Trophoblast cell (in vitro differentiated cells and primary cell): ENCODE results near the gene ADIG.

Source experiments
- DNase-seq, 2 donors: peaks; one replicate each; pipeline ENCODE4 v3.0.0-alpha.2; 2016
- H2AFZ ChIP-seq: 2 replicates; pipeline ENCODE4 v1.6.1; 2013; ENCODE audit warnings: low read length, moderate library complexity, mild to moderate bottlenecking; ENCODE audit not compliant: insufficient read depth, poor library complexity
- H2AK5ac ChIP-seq: 2 replicates; pipeline ENCODE4 v1.6.1; 2013; ENCODE audit warnings: mild to moderate bottlenecking, low read length
- H2BK120ac ChIP-seq: 2 replicates; pipeline ENCODE4 v1.6.1; 2013; ENCODE audit warnings: low read length, mild to moderate bottlenecking, moderate library complexity; ENCODE audit not compliant: insufficient read depth, poor library complexity
- H2BK12ac ChIP-seq: 2 replicates; pipeline ENCODE4 v1.6.1; 2013; ENCODE audit warnings: mild to moderate bottlenecking, low read length, moderate library complexity
- H2BK5ac ChIP-seq: 2 replicates; pipeline ENCODE4 v1.6.1; 2013; ENCODE audit warnings: low read length, low read depth, moderate library complexity, mild to moderate bottlenecking; ENCODE audit not compliant: poor library complexity
- H3K14ac ChIP-seq: 2 replicates; pipeline ENCODE4 v1.6.1; 2013; ENCODE audit warnings: mild to moderate bottlenecking, low read length
- H3K18ac ChIP-seq: 2 replicates; pipeline ENCODE4 v1.6.1; 2013; ENCODE audit warnings: mild to moderate bottlenecking, low read length
- H3K23ac ChIP-seq: 2 replicates; pipeline ENCODE4 v1.6.1; 2013; ENCODE audit warnings: low read length
- H3K27ac ChIP-seq: 2 replicates; pipeline ENCODE4 v1.5.1; 2013; ENCODE audit warnings: low read depth, mild to moderate bottlenecking, inconsistent platforms, low read length, moderate library complexity
- H3K27me3 ChIP-seq: 2 replicates; pipeline ENCODE4 v1.6.1; 2013; ENCODE audit warnings: inconsistent platforms, mild to moderate bottlenecking, low read length, moderate library complexity; ENCODE audit not compliant: insufficient read depth
- H3K36me3 ChIP-seq, 2 experiments: 1 replicate in 1 of 2; 2 replicates in 1 of 2; pipeline ENCODE4 v1.6.1; 2013; ENCODE audit warnings: low read length in 2 of 2, mild to moderate bottlenecking in 2 of 2, moderate library complexity in 1 of 2; ENCODE audit not compliant: insufficient read depth in 2 of 2, control insufficient read depth in 1 of 2
- H3K4ac ChIP-seq: 2 replicates; pipeline ENCODE4 v1.6.1; 2013; ENCODE audit warnings: low read depth, mild to moderate bottlenecking, low read length, moderate library complexity
- H3K4me1 ChIP-seq, 2 experiments: 1 replicate in 1 of 2; 2 replicates in 1 of 2; pipeline ENCODE4 v1.6.1; 2013; ENCODE audit warnings: low read length in 2 of 2, mild to moderate bottlenecking in 2 of 2, moderate library complexity in 1 of 2; ENCODE audit not compliant: insufficient read depth in 2 of 2, control insufficient read depth in 1 of 2
- H3K4me2 ChIP-seq: 2 replicates; pipeline ENCODE4 v1.6.1; 2013; ENCODE audit warnings: inconsistent platforms, mild to moderate bottlenecking, low read length, moderate library complexity
- H3K4me3 ChIP-seq: 2 replicates; pipeline ENCODE4 v1.5.1; 2013; ENCODE audit warnings: mild to moderate bottlenecking, low read depth, low read length, inconsistent platforms
- H3K79me1 ChIP-seq: one replicate; pipeline ENCODE4 v1.6.1; 2013; ENCODE audit warnings: low read length
- H3K79me2 ChIP-seq: 2 replicates; pipeline ENCODE4 v1.6.1; 2013; ENCODE audit warnings: low read length, mild to moderate bottlenecking; ENCODE audit not compliant: control insufficient read depth, insufficient read depth, poor library complexity
- H3K9ac ChIP-seq: 2 replicates; pipeline ENCODE4 v1.6.1; 2013; ENCODE audit warnings: mild to moderate bottlenecking, low read length
- H3K9me3 ChIP-seq: 2 replicates; pipeline ENCODE4 v1.6.1; 2013; ENCODE audit warnings: low read depth, mild to moderate bottlenecking, control low read depth, inconsistent platforms, low read length; ENCODE audit not compliant: insufficient read depth
- H4K12ac ChIP-seq: 2 replicates; pipeline ENCODE4 v1.6.1; 2013; ENCODE audit warnings: low read depth, mild to moderate bottlenecking, low read length, moderate library complexity
- H4K8ac ChIP-seq: 2 replicates; pipeline ENCODE4 v1.6.1; 2013; ENCODE audit warnings: low read depth, mild to moderate bottlenecking, low read length, moderate library complexity
- H4K91ac ChIP-seq: one replicate; pipeline ENCODE4 v1.6.1; 2013; ENCODE audit warnings: low read depth, mild to moderate bottlenecking, low read length, moderate library complexity
- WGBS: extraction: QIAGEN DNeasy Blood & Tissue Kit; methylation state at CpG from one replicate; pipeline ENCODE4 v1.1.7; 2013; ENCODE audit warnings: missing lambda C conversion rate; ENCODE audit not compliant: insufficient read length, insufficient coverage; ENCODE audit errors: extremely low coverage; 5-methylcytosine and 5-hydroxymethylcytosine counted together

ADIG gene

GRCh38 chr20:38599410-38599882, 18.4 kb downstream of the ADIG start:
- Histone ChIP-seq H3K9me3 (peaks cover 2% of the 10 kb centered on the region), H3K36me3 (no peaks in the 10 kb centered on the region), H2BK120ac (peak overlapping the region; percentile 12), H3K4me2 (peak overlapping the region; percentile 6), H3K79me2 (no peaks in the 10 kb centered on the region), H4K91ac (peak overlapping the region; percentile 42), H4K12ac (no peak overlapping the region), H3K79me1 (peaks cover 19% of the 10 kb centered on the region), H3K27me3 (no peaks in the 10 kb centered on the region), H3K18ac (no peak overlapping the region), H2AK5ac (no peak overlapping the region), H3K23ac (no peak overlapping the region), H3K9ac (no peak overlapping the region), H2BK5ac (peak overlapping the region; percentile 8), H2AFZ (no peak overlapping the region), H3K4me1 (peaks cover 22 to 26% of the 10 kb centered on the region in 2 experiments), H2BK12ac (peak overlapping the region; percentile 61), H4K8ac (peak overlapping the region; percentile 5), H3K27ac (peak overlapping the region; percentile 21), H3K4me3 (no peak overlapping the region), H3K14ac (peak overlapping the region; percentile 23), H3K4ac (no peak overlapping the region)
- no CpG with 5 or more reads among the region's 9 CpGs for WGBS
- peak; percentile 42 to 54 for DNase-seq

GRCh38 chr20:38600057-38600456, 19.1 kb downstream of the ADIG start:
- Histone ChIP-seq H2AFZ (no peak overlapping the region), H3K27ac (no peak overlapping the region), H3K9ac (no peak overlapping the region), H3K23ac (no peak overlapping the region), H3K4ac (no peak overlapping the region), H3K4me1 (peaks cover 23 to 27% of the 10 kb centered on the region in 2 experiments), H3K79me1 (peaks cover 19% of the 10 kb centered on the region), H4K12ac (no peak overlapping the region), H3K4me2 (no peak overlapping the region), H2BK5ac (no peak overlapping the region), H3K18ac (no peak overlapping the region), H3K9me3 (peaks cover 2% of the 10 kb centered on the region), H3K4me3 (no peak overlapping the region), H3K27me3 (no peaks in the 10 kb centered on the region), H2BK12ac (no peak overlapping the region), H3K14ac (peak overlapping the region; percentile 6), H2BK120ac (peak overlapping the region; percentile 13), H4K8ac (no peak overlapping the region), H3K36me3 (no peaks in the 10 kb centered on the region), H2AK5ac (peak overlapping the region; percentile 3), H3K79me2 (no peaks in the 10 kb centered on the region), H4K91ac (no peak overlapping the region)
- WGBS, result no CpG with 5 or more reads among the region's 1 CpG
- no peak for DNase-seq

GRCh38 chr20:38601216-38602184, 20.5 kb downstream of the ADIG start, which contains the start of gene ARHGAP40:
ARHGAP40 (plus strand) TSS chr20:38601809.
- peak; percentile 7 to 45 for DNase-seq
- Histone ChIP-seq H2BK120ac (peak within 1 kb of the TSS; percentile 70), H2AFZ (peak within 1 kb of the TSS; percentile 28), H3K9ac (no peak within 1 kb of the TSS), H4K91ac (peak within 1 kb of the TSS; percentile 66), H3K27me3 (no peaks in the 10 kb centered on the region), H3K4me2 (peak within 1 kb of the TSS; percentile 44), H3K18ac (peak within 1 kb of the TSS; percentile 70), H3K79me2 (no peaks in the 10 kb centered on the region), H3K4me1 (peaks cover 28 to 29% of the 10 kb centered on the region in 2 experiments), H4K8ac (peak within 1 kb of the TSS; percentile 72), H2BK12ac (peak within 1 kb of the TSS; percentile 77), H3K14ac (peak within 1 kb of the TSS; percentile 44), H3K79me1 (peaks cover 20% of the 10 kb centered on the region), H2BK5ac (no peak within 1 kb of the TSS), H3K4ac (peak within 1 kb of the TSS; percentile 22), H3K9me3 (peaks cover 2% of the 10 kb centered on the region), H2AK5ac (peak within 1 kb of the TSS; percentile 79), H3K23ac (no peak within 1 kb of the TSS), H4K12ac (peak within 1 kb of the TSS; percentile 16), H3K36me3 (no peaks in the 10 kb centered on the region), H3K27ac (no peak within 1 kb of the TSS), H3K4me3 (peak within 1 kb of the TSS; percentile 67)
- WGBS, result no CpG with 5 or more reads among the region's 42 CpGs

GRCh38 chr20:38602185-38602581, 21.2 kb downstream of the ADIG start:
- peaks cover 20% of the 10 kb centered on the region for H3K79me1 ChIP-seq
- H3K23ac ChIP-seq, result no peak overlapping the region
- no peak overlapping the region for H4K12ac ChIP-seq
- H3K27me3 ChIP-seq, result no peaks in the 10 kb centered on the region
- no peak overlapping the region for H2BK5ac ChIP-seq
- H3K4me2 ChIP-seq, result peak overlapping the region; percentile 44
- no peak overlapping the region for H3K14ac ChIP-seq
- H3K9ac ChIP-seq, result no peak overlapping the region
- H3K27ac ChIP-seq, result no peak overlapping the region
- no CpG with 5 or more reads among the region's 5 CpGs for WGBS
- peak overlapping the region; percentile 60 for H4K91ac ChIP-seq
- H3K4me1 ChIP-seq, result peaks cover 28 to 29% of the 10 kb centered on the region in 2 experiments
- peak overlapping the region; percentile 67 for H3K4me3 ChIP-seq
- H2AFZ ChIP-seq, result no peak overlapping the region
- no peak overlapping the region for H3K18ac ChIP-seq
- no peak overlapping the region for H2AK5ac ChIP-seq
- no peaks in the 10 kb centered on the region for H3K79me2 ChIP-seq
- no peaks in the 10 kb centered on the region for H3K36me3 ChIP-seq
- no peak overlapping the region for H3K4ac ChIP-seq
- H4K8ac ChIP-seq, result peak overlapping the region; percentile 72
- no peak for DNase-seq
- H2BK12ac ChIP-seq, result peak overlapping the region; percentile 42
- H3K9me3 ChIP-seq, result peaks cover 2% of the 10 kb centered on the region
- H2BK120ac ChIP-seq, result peak overlapping the region; percentile 70
